Liver (tissue), 9 donors: Measurements from ENCODE around the gene PPY. TPM values are rescaled to one million over a fixed set of nuclear protein-coding genes. Genes with fewer than 3 reads are reported as not detected.
A peak's percentile ranks its signal among the peaks of the same experiment; 100 is the strongest.

Source experiments
- DNase-seq: peaks from one replicate; pipeline ENCODE4 v3.0.0-alpha.2; 2017; ENCODE audit warnings: low spot score
- H3K27ac ChIP-seq, 2 donors: one replicate each; pipeline ENCODE4 v1.7.0; 2013; ENCODE audit warnings: inconsistent platforms in 2 of 2, low read length in 2 of 2, control low read depth in 1 of 2, low read depth in 1 of 2, mild to moderate bottlenecking in 1 of 2
- H3K27me3 ChIP-seq, 4 donors: one replicate each; pipeline versions ENCODE4 v1.6.1 to v1.7.0; 2013; ENCODE audit warnings: low read length in 3 of 4, inconsistent platforms in 1 of 4, mild to moderate bottlenecking in 1 of 4, moderate library complexity in 1 of 4; ENCODE audit not compliant: control insufficient read depth in 4 of 4, insufficient read depth in 4 of 4
- H3K36me3 ChIP-seq, 4 donors: one replicate each; pipeline versions ENCODE4 v1.6.1 to v1.7.0; 2013; ENCODE audit warnings: low read length in 3 of 4, mild to moderate bottlenecking in 3 of 4, low read depth in 1 of 4, moderate library complexity in 1 of 4; ENCODE audit not compliant: control insufficient read depth in 4 of 4, insufficient read depth in 3 of 4
- H3K4me1 ChIP-seq, 4 donors: one replicate each; pipeline versions ENCODE4 v1.6.1 to v1.7.0; 2013; ENCODE audit warnings: low read length in 3 of 4, mild to moderate bottlenecking in 3 of 4, moderate library complexity in 1 of 4; ENCODE audit not compliant: control insufficient read depth in 4 of 4, insufficient read depth in 4 of 4
- H3K4me3 ChIP-seq, 3 donors: one replicate each; pipeline versions ENCODE4 v1.6.1 to v1.7.0; 2013; ENCODE audit warnings: low read length in 3 of 3, control low read depth in 1 of 3, low read depth in 1 of 3, mild to moderate bottlenecking in 1 of 3
- H3K9ac ChIP-seq, 2 donors: one replicate each; pipeline ENCODE4 v1.7.0; 2013; ENCODE audit warnings: low read length in 2 of 2, mild to moderate bottlenecking in 2 of 2, moderate library complexity in 2 of 2, control low read depth in 1 of 2, low read depth in 1 of 2
- H3K9me3 ChIP-seq, 4 donors: one replicate each; pipeline versions ENCODE4 v1.6.1 to v1.7.0; 2013; ENCODE audit warnings: low read length in 3 of 4; ENCODE audit not compliant: control insufficient read depth in 4 of 4
- ATF3 ChIP-seq: IDR thresholded peaks from 2 replicates; pipeline ENCODE4 v1.6.1; 2016; ENCODE audit warnings: antibody characterized with exemption
- CTCF ChIP-seq: fragments of 150-350 bp; IDR thresholded peaks from 2 replicates; pipeline ENCODE4 v1.5.1; 2017; ENCODE audit warnings: improper control_type of control experiment, low read depth, low read length; ENCODE audit not compliant: missing input control
- EGR1 ChIP-seq, 2 donors: IDR thresholded peaks; 2 replicates each; pipeline ENCODE4 v1.6.1; 2016 to 2018; ENCODE audit warnings: antibody characterized with exemption in 2 of 2, low read depth in 2 of 2
- FOXA1 ChIP-seq: IDR thresholded peaks from 2 replicates; pipeline ENCODE4 v1.6.1; 2016; ENCODE audit warnings: antibody characterized with exemption
- FOXA2 ChIP-seq: IDR thresholded peaks from 2 replicates; pipeline ENCODE4 v1.6.1; 2016; ENCODE audit warnings: antibody characterized with exemption
- HNF4A ChIP-seq, 2 donors: conservative IDR thresholded peaks; 2 replicates each; pipeline ENCODE4 v1.6.1; 2016; ENCODE audit warnings: antibody characterized with exemption in 2 of 2, mild to moderate bottlenecking in 2 of 2
- NR2F2 ChIP-seq: IDR thresholded peaks from 2 replicates; pipeline ENCODE4 v1.6.1; 2016; ENCODE audit warnings: antibody characterized with exemption
- RAD21 ChIP-seq, 2 donors: IDR thresholded peaks; 2 replicates each; pipeline ENCODE4 v1.6.1; 2016; ENCODE audit warnings: antibody characterized with exemption in 2 of 2, mild to moderate bottlenecking in 2 of 2
- REST ChIP-seq: IDR thresholded peaks from 2 replicates; pipeline ENCODE4 v1.6.1; 2016; ENCODE audit warnings: antibody characterized with exemption, mild to moderate bottlenecking
- RXRA ChIP-seq, 2 donors: IDR thresholded peaks; 2 replicates each; pipeline ENCODE4 v1.6.1; 2017 to 2018; ENCODE audit warnings: antibody characterized with exemption in 2 of 2, mild to moderate bottlenecking in 1 of 2
- SP1 ChIP-seq: IDR thresholded peaks from 2 replicates; pipeline ENCODE4 v1.6.1; 2018; ENCODE audit warnings: antibody characterized with exemption, mild to moderate bottlenecking
- TAF1 ChIP-seq: conservative IDR thresholded peaks from 2 replicates; pipeline ENCODE4 v1.6.1; 2016; ENCODE audit warnings: antibody characterized with exemption, mild to moderate bottlenecking
- WGBS: extraction: QIAGEN DNeasy Blood & Tissue Kit; methylation state at CpG from one replicate; pipeline ENCODE4 v1.1.7; 2013; 5-methylcytosine and 5-hydroxymethylcytosine counted together
- polyA plus RNA-seq, 2 donors: library from polyadenylated mRNA; stranded (reverse) in 1 of 2; unstranded in 1 of 2; fragments of 200-250 nt in 1 of 2; fragments of >200 nt in 1 of 2; fragmentation: Nextera tagmentation in 1 of 2; extraction: Ambion mirVana in 1 of 2; gene quantifications; one replicate each; pipeline versions ENCODE4 v1.2.1 to v1.2.3, GENCODE V29; 2013 to 2015
- total RNA-seq, 2 donors: library from RNA; depleted of rRNA; stranded (reverse); fragments of >200 nt; gene quantifications; one replicate each; pipeline ENCODE4 v1.2.3, GENCODE V29; 2014
- donor health status: healthy.
- donor health status: healthy.
- donor health status: healthy.
- donor health status: healthy.
- donor health status: healthy.

PPY gene
- total and polyA plus RNA-seq, 4 donors = not detected

GRCh38 chr17:43918026-43918389 lies 24.3 kb downstream of the PPY start:
- TF ChIP-seq FOXA2 (no peak), EGR1 (IDR thresholded peaks at IDR 0.05; ENCODE audit: low read depth in 2 of 2) (no peak), RAD21 (IDR thresholded peaks at IDR 0.05) (no peak), HNF4A (conservative IDR thresholded peaks at IDR 0.05) (no peak), TAF1 (no peak), FOXA1 (no peak), ATF3 (no peak), CTCF (no peak), SP1 (no peak), REST (no peak), RXRA (IDR thresholded peaks at IDR 0.05) (no peak)
- H3K27me3 ChIP-seq = no peaks in the 10 kb centered on the region
- H3K27ac ChIP-seq = no peak overlapping the region
- DNase-seq = no peak
- no peaks in the 10 kb centered on the region for H3K36me3 ChIP-seq
- no peak overlapping the region for H3K9ac ChIP-seq
- WGBS = 61% methylated on average over 13 of the region's 13 CpGs
- H3K4me3 ChIP-seq = peak overlapping the region in 1 of 3 donors; percentile 33
- peaks cover 0 to 7% (median 0%) of the 10 kb centered on the region in 4 donors for H3K4me1 ChIP-seq
- no peaks in the 10 kb centered on the region for H3K9me3 ChIP-seq

GRCh38 chr17:43917348-43918025 lies 24.8 kb downstream of the PPY start:
- TF ChIP-seq CTCF = peak; percentile 37
- no peak for TF ChIP-seq HNF4A (conservative IDR thresholded peaks at IDR 0.05)
- no peak for TF ChIP-seq NR2F2
- peak; percentile 55 to 71 for TF ChIP-seq RAD21 (IDR thresholded peaks at IDR 0.05)
- no peak for TF ChIP-seq ATF3
- H3K27ac ChIP-seq = no peak overlapping the region
- H3K36me3 ChIP-seq = no peaks in the 10 kb centered on the region
- H3K9me3 ChIP-seq = no peaks in the 10 kb centered on the region
- peak; percentile 54 for DNase-seq
- H3K4me1 ChIP-seq = peaks cover 0 to 7% (median 0%) of the 10 kb centered on the region in 4 donors
- H3K9ac ChIP-seq = no peak overlapping the region
- no peaks in the 10 kb centered on the region for H3K27me3 ChIP-seq
- peak overlapping the region in 1 of 3 donors; percentile 33 for H3K4me3 ChIP-seq
- 22% methylated on average over 43 of the region's 43 CpGs for WGBS
